Esophagus muscularis mucosa (tissue), 4 donors: ENCODE measurements around the gene ADAM33. TPM values are rescaled to one million over a fixed set of nuclear protein-coding genes. Genes with fewer than 3 reads are reported as not detected.

Experiments used
- DNase-seq: peaks from one replicate; pipeline ENCODE4 v3.0.0-alpha.2; 2017; ENCODE audit errors: extremely low spot score
- H3K27ac ChIP-seq, 4 donors: fragments of 200-600 bp; sonication (generic); replicated peaks in 1 of 4; 1 replicate in 3 of 4; 2 replicates in 1 of 4; pipeline ENCODE4 v1.5.1; 2016 to 2019; ENCODE audit warnings: mild to moderate bottlenecking in 1 of 4
- H3K27me3 ChIP-seq, 4 donors: fragments of 200-600 bp; sonication (generic); one replicate each; pipeline versions ENCODE4 v1.5.1 to v1.6.0; 2016 to 2019
- H3K36me3 ChIP-seq, 4 donors: fragments of 200-600 bp; sonication (generic); one replicate each; pipeline ENCODE4 v1.5.1; 2016 to 2019
- H3K4me1 ChIP-seq, 4 donors: fragments of 200-600 bp; sonication (generic); one replicate each; pipeline ENCODE4 v1.5.1; 2016 to 2019
- H3K4me3 ChIP-seq, 4 donors: fragments of 200-600 bp; sonication (generic); 1 replicate in 2 of 4; 2 replicates in 2 of 4; pipeline ENCODE4 v1.5.1; 2016 to 2019; ENCODE audit warnings: mild to moderate bottlenecking in 4 of 4, moderate library complexity in 1 of 4
- H3K9me3 ChIP-seq, 4 donors: fragments of 200-600 bp; sonication (generic); 1 replicate in 3 of 4; 2 replicates in 1 of 4; pipeline ENCODE4 v1.5.1; 2016 to 2019
- CTCF ChIP-seq, 3 experiments: fragments of 200-600 bp in 2 of 3; fragments of 450-650 bp in 1 of 3; sonication (generic) in 2 of 3; IDR thresholded peaks; one replicate each; pipeline ENCODE4 v1.5.1; 2017 to 2019; ENCODE audit warnings: antibody characterized with exemption in 3 of 3, mild to moderate bottlenecking in 2 of 3, moderate library complexity in 1 of 3
- EP300 ChIP-seq: sonication (generic); formaldehyde crosslinking; IDR thresholded peaks from one replicate; pipeline ENCODE4 v1.6.1; 2017; ENCODE audit warnings: antibody characterized with exemption
- POLR2A ChIP-seq: fragments of 450-650 bp; IDR thresholded peaks from one replicate; pipeline ENCODE4 v1.6.1; 2017; ENCODE audit warnings: antibody characterized with exemption, moderate library complexity, mild to moderate bottlenecking, low read depth
- POLR2AphosphoS5 ChIP-seq, 2 donors: sonication (generic); formaldehyde crosslinking; IDR thresholded peaks; one replicate each; pipeline ENCODE4 v1.6.1; 2017; ENCODE audit warnings: antibody characterized with exemption in 2 of 2
- WGBS: methylation state at CpG from one replicate; pipeline ENCODE4 v1.1.5; 2018; 5-methylcytosine and 5-hydroxymethylcytosine counted together
- intact Hi-C: fragments of 100-400 bp; cut with DNase I; formaldehyde crosslinking; loops from one replicate; pipeline ENCODE4 v1.15.1; 2023
- total RNA-seq, 4 donors: library from RNA; depleted of rRNA; stranded (reverse); fragments of >200 nt; gene quantifications; one replicate each; pipeline versions ENCODE4 v1.1.0 to v1.2.1, GENCODE V29; 2016

The ADAM33 gene
- total RNA-seq, 4 donors from 2014 or later: 45.4 to 144 (median 64.4) TPM

DNA sequence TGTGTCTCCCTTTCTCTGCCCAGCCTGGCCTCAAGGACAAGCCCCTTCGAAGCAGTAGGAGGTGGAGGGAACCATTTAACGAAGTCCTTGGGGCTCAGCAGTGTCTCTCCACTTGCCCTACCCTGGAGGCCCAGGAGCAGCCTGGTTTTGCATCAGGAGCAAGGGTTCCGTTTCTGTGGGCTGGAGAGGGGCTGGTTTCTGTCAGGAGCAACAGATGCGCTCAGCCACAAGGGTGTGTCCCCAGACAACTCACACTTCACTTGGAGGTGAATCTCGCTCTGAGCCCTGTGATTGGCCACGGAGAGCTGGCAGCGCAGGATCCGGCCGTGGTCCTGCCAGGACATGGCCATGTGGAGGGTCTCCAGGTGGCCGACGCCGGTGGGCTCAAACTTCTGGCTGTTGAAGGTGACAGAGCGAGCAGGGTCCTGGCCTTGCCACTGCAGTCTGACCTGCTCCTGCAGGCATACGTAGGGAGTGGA, 23.7 kb upstream of the ADAM33 start:
- no peak for DNase-seq
- 92% methylated on average over 12 of the region's 14 CpGs for WGBS

DNA sequence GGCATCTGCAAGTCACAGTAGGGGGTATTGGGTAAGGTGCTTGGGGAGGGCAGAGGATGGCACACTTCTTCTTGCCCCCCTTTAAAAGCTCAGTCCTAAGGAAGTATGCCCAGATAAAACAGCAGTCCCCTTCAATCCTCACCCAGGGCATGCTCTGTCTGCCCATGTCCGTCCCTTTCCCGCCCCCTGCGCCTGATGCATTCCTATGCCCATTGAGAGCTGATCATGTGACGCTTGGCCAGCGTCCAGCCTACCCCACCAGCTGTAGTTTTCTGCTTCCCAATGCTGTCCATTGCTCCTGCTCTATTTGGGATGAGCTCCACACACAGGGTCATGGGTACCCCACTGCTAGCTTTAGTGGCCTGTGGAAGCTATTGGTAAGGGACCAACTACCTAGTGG, 22.3 kb upstream of the ADAM33 start:
- WGBS: 71% methylated on average over 5 of the region's 5 CpGs
- intact Hi-C loops: no loop called here

More for the DNA sequence above, 23.7 kb upstream of the ADAM33 start:
- peaks cover 4 to 11% (median 6%) of the 10 kb centered on the region in 4 donors for H3K4me1 ChIP-seq
- no peak overlapping the region for H3K27ac ChIP-seq
- intact Hi-C loops: no loop called here
- no peaks in the 10 kb centered on the region for H3K27me3 ChIP-seq
- no peaks in the 10 kb centered on the region for H3K36me3 ChIP-seq
- H3K4me3 ChIP-seq: no peak overlapping the region
- TF ChIP-seq POLR2A (no peak), EP300 (no peak), CTCF (IDR thresholded peaks at IDR 0.05) (no peak), POLR2AphosphoS5 (IDR thresholded peaks at IDR 0.05) (no peak)
- no peaks in the 10 kb centered on the region for H3K9me3 ChIP-seq

DNA sequence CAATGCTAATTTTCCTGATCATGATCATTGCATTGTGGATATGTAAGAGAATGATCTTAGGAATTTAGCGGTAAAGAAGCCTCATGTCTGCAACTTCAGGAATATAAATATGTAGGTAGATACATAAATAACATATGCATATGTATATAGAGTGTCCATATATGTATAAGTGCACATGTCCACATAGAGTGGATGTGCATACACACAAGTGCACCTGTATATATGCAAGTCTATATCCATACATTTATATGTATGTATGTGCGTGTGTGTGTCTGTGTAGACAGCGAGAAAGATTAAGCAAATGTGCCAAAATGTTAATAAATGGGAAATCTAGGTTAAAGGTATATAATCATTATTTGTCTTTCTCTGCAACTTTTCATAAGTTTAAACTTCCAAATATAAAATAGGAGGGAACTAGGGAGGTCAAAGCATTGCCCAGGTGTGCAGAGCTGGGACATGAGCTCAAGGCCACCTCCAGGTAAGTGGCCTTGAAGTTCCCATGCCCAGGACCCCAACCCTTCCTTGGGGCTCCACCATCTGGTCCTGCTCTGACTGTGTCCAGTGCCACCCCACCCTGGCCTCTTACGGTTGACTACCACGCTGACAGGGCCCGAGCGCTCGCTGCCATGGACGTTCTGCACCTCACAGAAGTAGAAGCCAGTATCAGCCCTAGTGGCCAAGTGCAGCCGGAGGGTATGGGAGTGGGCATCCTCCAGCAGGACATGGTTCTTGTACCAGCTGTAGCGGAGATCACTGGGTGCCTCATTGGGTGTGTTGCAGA, 21.0 kb upstream of the ADAM33 start:
- Histone ChIP-seq H3K9me3 (no peaks in the 10 kb centered on the region), H3K27me3 (no peaks in the 10 kb centered on the region), H3K36me3 (no peaks in the 10 kb centered on the region), H3K4me1 (peaks cover 0 to 6% (median 0%) of the 10 kb centered on the region in 4 donors), H3K27ac (no peak overlapping the region), H3K4me3 (no peak overlapping the region)
- TF ChIP-seq EP300 (no peak), POLR2AphosphoS5 (IDR thresholded peaks at IDR 0.05) (no peak), CTCF (IDR thresholded peaks at IDR 0.05) (no peak), POLR2A (no peak)
- intact Hi-C loops: no loop called here
- no peak for DNase-seq
- WGBS: 91% methylated on average over 7 of the region's 11 CpGs

More for the DNA sequence above, 22.3 kb upstream of the ADAM33 start:
- DNase-seq: no peak
- no peaks in the 10 kb centered on the region for H3K27me3 ChIP-seq
- no peak overlapping the region for H3K27ac ChIP-seq
- H3K9me3 ChIP-seq: no peaks in the 10 kb centered on the region
- H3K4me3 ChIP-seq: no peak overlapping the region
- no peaks in the 10 kb centered on the region for H3K36me3 ChIP-seq
- H3K4me1 ChIP-seq: peaks cover 0 to 6% (median 0%) of the 10 kb centered on the region in 4 donors
- TF ChIP-seq POLR2A (no peak), CTCF (IDR thresholded peaks at IDR 0.05) (no peak), POLR2AphosphoS5 (IDR thresholded peaks at IDR 0.05) (no peak), EP300 (no peak)

- Histone ChIP-seq H3K9me3 (peaks cover 0 to 6% (median 2%) of the 10 kb centered on the region in 4 donors), H3K27me3 (no peaks in the 10 kb centered on the region), H3K36me3 (no peaks in the 10 kb centered on the region), H3K27ac (no peak overlapping the region), H3K4me1 (no peaks in the 10 kb centered on the region), H3K4me3 (no peak overlapping the region)
- intact Hi-C loops: no loop called here
- 100% methylated on average over 6 of the region's 13 CpGs for WGBS
- TF ChIP-seq EP300 (no peak), POLR2AphosphoS5 (IDR thresholded peaks at IDR 0.05) (no peak), POLR2A (no peak), CTCF (IDR thresholded peaks at IDR 0.05) (no peak)
- DNase-seq: no peak
Measured at GRCh38 chr20:3701061-3701998, 19.5 kb upstream of the ADAM33 start.
